HEK293 (cell line): ENCODE measurements around the gene REC8.

Source experiments
- AEBP2 ChIP-seq: fragments of 450-650 bp; formaldehyde crosslinking; IDR thresholded peaks from 2 replicates; pipeline ENCODE4 v1.5.1; 2016; ENCODE audit warnings: missing biosample characterization, missing genetic modification characterization, borderline replicate concordance
- KLF16 ChIP-seq: fragments of 450-650 bp; formaldehyde crosslinking; IDR thresholded peaks from 2 replicates; pipeline ENCODE4 v1.5.1; 2017; ENCODE audit warnings: missing biosample characterization, missing genetic modification characterization
- PBX3 ChIP-seq: sonication (generic); formaldehyde crosslinking; IDR thresholded peaks from 2 replicates; pipeline ENCODE4 v1.8.1; 2022; ENCODE audit warnings: mild to moderate bottlenecking, moderate library complexity, missing genetic modification reagents
- PRDM2 ChIP-seq: fragments of 450-650 bp; formaldehyde crosslinking; IDR thresholded peaks from 2 replicates; pipeline ENCODE4 v1.5.1; 2016; ENCODE audit warnings: missing biosample characterization, missing genetic modification characterization, borderline replicate concordance
- RBAK ChIP-seq: fragments of 450-650 bp; formaldehyde crosslinking; IDR thresholded peaks from 2 replicates; pipeline ENCODE4 v1.5.1; 2016; ENCODE audit warnings: missing biosample characterization, missing genetic modification characterization
- SP7 ChIP-seq: fragments of 450-650 bp; formaldehyde crosslinking; IDR thresholded peaks from 2 replicates; pipeline ENCODE4 v1.5.1; 2016; ENCODE audit warnings: missing biosample characterization, missing genetic modification characterization
- TCF7L2 ChIP-seq: IDR thresholded peaks from 2 replicates; pipeline ENCODE4 v1.6.1; 2011; ENCODE audit warnings: low read depth, mild to moderate bottlenecking, inconsistent platforms, low read length, moderate library complexity, borderline replicate concordance
- TRIM28 ChIP-seq: IDR thresholded peaks from 2 replicates; pipeline ENCODE4 v1.6.1; 2011; ENCODE audit warnings: low read length, control low read depth, borderline replicate concordance
- YY1 ChIP-seq: fragments of 450-650 bp; formaldehyde crosslinking; IDR thresholded peaks from 2 replicates; pipeline ENCODE4 v1.5.1; 2018; ENCODE audit warnings: missing biosample characterization, missing genetic modification characterization
- ZBTB11 ChIP-seq: fragments of 450-650 bp; formaldehyde crosslinking; conservative IDR thresholded peaks from 2 replicates; pipeline ENCODE4 v1.5.1; 2016; ENCODE audit warnings: low read depth, missing biosample characterization, missing genetic modification characterization
- ZBTB26 ChIP-seq: fragments of 450-650 bp; formaldehyde crosslinking; optimal IDR thresholded peaks from 2 replicates; pipeline ENCODE3; 2016; ENCODE audit warnings: missing biosample characterization, mild to moderate bottlenecking, missing genetic modification characterization
- ZFP3 ChIP-seq: fragments of 450-650 bp; formaldehyde crosslinking; IDR thresholded peaks from 2 replicates; pipeline ENCODE4 v1.5.1; 2016; ENCODE audit warnings: low read depth, missing biosample characterization, missing genetic modification characterization
- ZNF146 ChIP-seq: fragments of 450-650 bp; formaldehyde crosslinking; IDR thresholded peaks from 2 replicates; pipeline ENCODE4 v1.5.1; 2016; ENCODE audit warnings: missing biosample characterization, missing genetic modification characterization
- ZNF239 ChIP-seq: fragments of 450-650 bp; formaldehyde crosslinking; IDR thresholded peaks from 2 replicates; pipeline ENCODE4 v1.5.1; 2016; ENCODE audit warnings: missing biosample characterization, missing genetic modification characterization
- ZNF280C ChIP-seq: fragments of 450-650 bp; formaldehyde crosslinking; IDR thresholded peaks from 2 replicates; pipeline ENCODE4 v1.5.1; 2016; ENCODE audit warnings: missing biosample characterization, missing genetic modification characterization
- ZNF473 ChIP-seq: fragments of 450-650 bp; formaldehyde crosslinking; IDR thresholded peaks from 2 replicates; pipeline ENCODE4 v1.5.1; 2017; ENCODE audit warnings: missing biosample characterization, missing genetic modification characterization
- ZNF596 ChIP-seq: fragments of 450-650 bp; IDR thresholded peaks from 2 replicates; pipeline ENCODE4 v1.5.0; 2018; ENCODE audit warnings: missing biosample characterization, mild to moderate bottlenecking, missing genetic modification characterization, moderate library complexity
- ZNF610 ChIP-seq: fragments of 450-650 bp; formaldehyde crosslinking; IDR thresholded peaks from 2 replicates; pipeline ENCODE4 v1.5.1; 2016; ENCODE audit warnings: missing biosample characterization, missing genetic modification characterization, borderline replicate concordance
- ZNF645 ChIP-seq: fragments of 450-650 bp; formaldehyde crosslinking; IDR thresholded peaks from 2 replicates; pipeline ENCODE4; 2016; ENCODE audit warnings: missing biosample characterization, missing genetic modification characterization
- ZNF677 ChIP-seq: fragments of 450-650 bp; IDR thresholded peaks from 2 replicates; pipeline ENCODE4 v1.5.0; 2018; ENCODE audit warnings: missing biosample characterization, mild to moderate bottlenecking, missing genetic modification characterization, moderate library complexity
- ZNF76 ChIP-seq: fragments of 450-650 bp; formaldehyde crosslinking; IDR thresholded peaks from 2 replicates; pipeline ENCODE4; 2016; ENCODE audit warnings: low read depth, missing biosample characterization, missing genetic modification characterization, borderline replicate concordance

Gene REC8

GRCh38 chr14:24215495-24216344 lies 43.8 kb downstream of the REC8 start, which contains the start of gene MDP1 (continued):
- no peak for TF ChIP-seq ZFP3 (tag by site-specific recombination)
- no peak for TF ChIP-seq TRIM28
- TF ChIP-seq ZNF677 (tag by site-specific recombination) = no peak
- no peak for TF ChIP-seq ZNF280C
- no peak for TF ChIP-seq ZNF473 (tag by site-specific recombination)
- TF ChIP-seq ZNF645 (tag by site-specific recombination) = no peak
- peak; percentile 74 for TF ChIP-seq ZBTB11 (tag by site-specific recombination)
- TF ChIP-seq YY1 (tag by site-specific recombination) = peak; percentile 92
- TF ChIP-seq ZBTB26 (tag by site-specific recombination) = peak; percentile 51
- TF ChIP-seq AEBP2 (tag by site-specific recombination) = no peak
- TF ChIP-seq ZNF146 (tag by site-specific recombination) = no peak
- no peak for TF ChIP-seq RBAK (tag by site-specific recombination)
- no peak for TF ChIP-seq ZNF596
- TF ChIP-seq KLF16 (tag by site-specific recombination) = peak; percentile 56
- peak; percentile 72 for TF ChIP-seq PBX3 (CRISPR knock-in tag)
- no peak for TF ChIP-seq TCF7L2
- no peak for TF ChIP-seq ZNF239
- peak; percentile 41; the same call in 1 of the 2 replicates for TF ChIP-seq ZNF76 (tag by site-specific recombination)
- TF ChIP-seq PRDM2 (tag by site-specific recombination) = no peak
- TF ChIP-seq SP7 (tag by site-specific recombination) = peak; percentile 77
- peak; percentile 66; the same call in 1 of the 2 replicates for TF ChIP-seq ZNF610 (tag by site-specific recombination)
